HEK293 (cell line): ENCODE results near the gene KIAA0586.

Experiments used
- BCL11B ChIP-seq: fragments of 450-650 bp; formaldehyde crosslinking; IDR thresholded peaks from 2 replicates; pipeline ENCODE4 v1.5.1; 2016; ENCODE audit warnings: low read depth, missing biosample characterization, missing genetic modification characterization
- CTCF ChIP-seq: fragments of 450-650 bp; formaldehyde crosslinking; IDR thresholded peaks from 2 replicates; pipeline ENCODE4 v1.5.1; 2016; ENCODE audit warnings: missing biosample characterization, missing genetic modification characterization
- GLI2 ChIP-seq: fragments of 450-650 bp; formaldehyde crosslinking; IDR thresholded peaks from 2 replicates; pipeline ENCODE4; 2017; ENCODE audit warnings: missing biosample characterization, missing genetic modification characterization, low read depth, borderline replicate concordance
- REPIN1 ChIP-seq: fragments of 450-650 bp; formaldehyde crosslinking; IDR thresholded peaks from 2 replicates; pipeline ENCODE4 v1.5.1; 2017; ENCODE audit warnings: missing biosample characterization, missing genetic modification characterization, low read depth
- YY1 ChIP-seq: fragments of 450-650 bp; formaldehyde crosslinking; IDR thresholded peaks from 2 replicates; pipeline ENCODE4 v1.5.1; 2018; ENCODE audit warnings: missing biosample characterization, missing genetic modification characterization
- ZNF10 ChIP-seq: fragments of 450-650 bp; formaldehyde crosslinking; IDR thresholded peaks from 2 replicates; pipeline ENCODE4 v1.5.1; 2017; ENCODE audit warnings: missing biosample characterization, missing genetic modification characterization
- ZNF155 ChIP-seq: fragments of 450-650 bp; formaldehyde crosslinking; IDR thresholded peaks from 2 replicates; pipeline ENCODE4 v1.5.1; 2016; ENCODE audit warnings: missing biosample characterization, missing genetic modification characterization
- ZNF202 ChIP-seq: fragments of 450-650 bp; formaldehyde crosslinking; IDR thresholded peaks from 2 replicates; pipeline ENCODE4 v1.5.1; 2016; ENCODE audit warnings: missing biosample characterization, missing genetic modification characterization, borderline replicate concordance
- ZNF211 ChIP-seq: fragments of 450-650 bp; formaldehyde crosslinking; IDR thresholded peaks from 2 replicates; pipeline ENCODE4 v1.5.1; 2016; ENCODE audit warnings: low read depth, missing biosample characterization, missing genetic modification characterization
- TF ChIP-seq, protein P1 (sequence below): fragments of 450-650 bp; formaldehyde crosslinking; IDR thresholded peaks from 2 replicates; pipeline ENCODE4 v1.5.1; 2016; ENCODE audit warnings: missing biosample characterization, missing genetic modification characterization
- TF ChIP-seq, protein P2 (sequence below): fragments of 450-650 bp; formaldehyde crosslinking; IDR thresholded peaks from 2 replicates; pipeline ENCODE4 v1.5.1; 2016; ENCODE audit warnings: missing biosample characterization, missing genetic modification characterization, borderline replicate concordance

DNA sequence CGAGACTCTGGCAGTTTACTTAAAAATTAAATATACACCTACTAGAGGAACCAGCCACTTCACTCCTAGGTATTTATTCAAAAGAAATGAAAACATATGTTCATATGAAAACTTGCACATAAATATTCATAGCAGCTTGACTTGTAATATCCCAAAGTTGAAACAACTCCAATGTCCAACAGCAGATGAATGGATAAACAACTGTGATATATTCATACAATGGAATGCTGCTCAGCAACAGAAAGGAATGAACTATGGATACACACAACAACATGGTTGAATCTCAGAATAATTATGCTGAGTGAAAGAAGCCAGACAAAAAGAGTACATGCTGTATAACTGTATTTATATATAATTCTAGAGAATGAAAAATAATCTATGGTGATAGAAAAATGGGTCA, 156.9 kb downstream of the KIAA0586 start:
- no peak for TF ChIP-seq REPIN1 (tag by site-specific recombination)
- TF ChIP-seq ZNF10: no peak
- TF ChIP-seq GLI2 (tag by site-specific recombination): no peak
- no peak for TF ChIP-seq YY1
- TF ChIP-seq BCL11B: no peak
- TF ChIP-seq, protein P1, sequence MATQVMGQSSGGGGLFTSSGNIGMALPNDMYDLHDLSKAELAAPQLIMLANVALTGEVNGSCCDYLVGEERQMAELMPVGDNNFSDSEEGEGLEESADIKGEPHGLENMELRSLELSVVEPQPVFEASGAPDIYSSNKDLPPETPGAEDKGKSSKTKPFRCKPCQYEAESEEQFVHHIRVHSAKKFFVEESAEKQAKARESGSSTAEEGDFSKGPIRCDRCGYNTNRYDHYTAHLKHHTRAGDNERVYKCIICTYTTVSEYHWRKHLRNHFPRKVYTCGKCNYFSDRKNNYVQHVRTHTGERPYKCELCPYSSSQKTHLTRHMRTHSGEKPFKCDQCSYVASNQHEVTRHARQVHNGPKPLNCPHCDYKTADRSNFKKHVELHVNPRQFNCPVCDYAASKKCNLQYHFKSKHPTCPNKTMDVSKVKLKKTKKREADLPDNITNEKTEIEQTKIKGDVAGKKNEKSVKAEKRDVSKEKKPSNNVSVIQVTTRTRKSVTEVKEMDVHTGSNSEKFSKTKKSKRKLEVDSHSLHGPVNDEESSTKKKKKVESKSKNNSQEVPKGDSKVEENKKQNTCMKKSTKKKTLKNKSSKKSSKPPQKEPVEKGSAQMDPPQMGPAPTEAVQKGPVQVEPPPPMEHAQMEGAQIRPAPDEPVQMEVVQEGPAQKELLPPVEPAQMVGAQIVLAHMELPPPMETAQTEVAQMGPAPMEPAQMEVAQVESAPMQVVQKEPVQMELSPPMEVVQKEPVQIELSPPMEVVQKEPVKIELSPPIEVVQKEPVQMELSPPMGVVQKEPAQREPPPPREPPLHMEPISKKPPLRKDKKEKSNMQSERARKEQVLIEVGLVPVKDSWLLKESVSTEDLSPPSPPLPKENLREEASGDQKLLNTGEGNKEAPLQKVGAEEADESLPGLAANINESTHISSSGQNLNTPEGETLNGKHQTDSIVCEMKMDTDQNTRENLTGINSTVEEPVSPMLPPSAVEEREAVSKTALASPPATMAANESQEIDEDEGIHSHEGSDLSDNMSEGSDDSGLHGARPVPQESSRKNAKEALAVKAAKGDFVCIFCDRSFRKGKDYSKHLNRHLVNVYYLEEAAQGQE (tag by site-specific recombination): no peak
- TF ChIP-seq, protein P2, sequence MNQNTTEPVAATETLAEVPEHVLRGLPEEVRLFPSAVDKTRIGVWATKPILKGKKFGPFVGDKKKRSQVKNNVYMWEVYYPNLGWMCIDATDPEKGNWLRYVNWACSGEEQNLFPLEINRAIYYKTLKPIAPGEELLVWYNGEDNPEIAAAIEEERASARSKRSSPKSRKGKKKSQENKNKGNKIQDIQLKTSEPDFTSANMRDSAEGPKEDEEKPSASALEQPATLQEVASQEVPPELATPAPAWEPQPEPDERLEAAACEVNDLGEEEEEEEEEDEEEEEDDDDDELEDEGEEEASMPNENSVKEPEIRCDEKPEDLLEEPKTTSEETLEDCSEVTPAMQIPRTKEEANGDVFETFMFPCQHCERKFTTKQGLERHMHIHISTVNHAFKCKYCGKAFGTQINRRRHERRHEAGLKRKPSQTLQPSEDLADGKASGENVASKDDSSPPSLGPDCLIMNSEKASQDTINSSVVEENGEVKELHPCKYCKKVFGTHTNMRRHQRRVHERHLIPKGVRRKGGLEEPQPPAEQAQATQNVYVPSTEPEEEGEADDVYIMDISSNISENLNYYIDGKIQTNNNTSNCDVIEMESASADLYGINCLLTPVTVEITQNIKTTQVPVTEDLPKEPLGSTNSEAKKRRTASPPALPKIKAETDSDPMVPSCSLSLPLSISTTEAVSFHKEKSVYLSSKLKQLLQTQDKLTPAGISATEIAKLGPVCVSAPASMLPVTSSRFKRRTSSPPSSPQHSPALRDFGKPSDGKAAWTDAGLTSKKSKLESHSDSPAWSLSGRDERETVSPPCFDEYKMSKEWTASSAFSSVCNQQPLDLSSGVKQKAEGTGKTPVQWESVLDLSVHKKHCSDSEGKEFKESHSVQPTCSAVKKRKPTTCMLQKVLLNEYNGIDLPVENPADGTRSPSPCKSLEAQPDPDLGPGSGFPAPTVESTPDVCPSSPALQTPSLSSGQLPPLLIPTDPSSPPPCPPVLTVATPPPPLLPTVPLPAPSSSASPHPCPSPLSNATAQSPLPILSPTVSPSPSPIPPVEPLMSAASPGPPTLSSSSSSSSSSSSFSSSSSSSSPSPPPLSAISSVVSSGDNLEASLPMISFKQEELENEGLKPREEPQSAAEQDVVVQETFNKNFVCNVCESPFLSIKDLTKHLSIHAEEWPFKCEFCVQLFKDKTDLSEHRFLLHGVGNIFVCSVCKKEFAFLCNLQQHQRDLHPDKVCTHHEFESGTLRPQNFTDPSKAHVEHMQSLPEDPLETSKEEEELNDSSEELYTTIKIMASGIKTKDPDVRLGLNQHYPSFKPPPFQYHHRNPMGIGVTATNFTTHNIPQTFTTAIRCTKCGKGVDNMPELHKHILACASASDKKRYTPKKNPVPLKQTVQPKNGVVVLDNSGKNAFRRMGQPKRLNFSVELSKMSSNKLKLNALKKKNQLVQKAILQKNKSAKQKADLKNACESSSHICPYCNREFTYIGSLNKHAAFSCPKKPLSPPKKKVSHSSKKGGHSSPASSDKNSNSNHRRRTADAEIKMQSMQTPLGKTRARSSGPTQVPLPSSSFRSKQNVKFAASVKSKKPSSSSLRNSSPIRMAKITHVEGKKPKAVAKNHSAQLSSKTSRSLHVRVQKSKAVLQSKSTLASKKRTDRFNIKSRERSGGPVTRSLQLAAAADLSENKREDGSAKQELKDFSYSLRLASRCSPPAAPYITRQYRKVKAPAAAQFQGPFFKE (tag by site-specific recombination): no peak
- no peak for TF ChIP-seq ZNF202 (tag by site-specific recombination)
- no peak for TF ChIP-seq ZNF211
- TF ChIP-seq ZNF155 (tag by site-specific recombination): no peak
- TF ChIP-seq CTCF (tag by site-specific recombination): no peak
